GM12874 (cell line): ENCODE data around the gene SPATA2.

ENCODE experiments used
- TF ChIP-seq, protein P1 (sequence below): IDR thresholded peaks from 2 replicates; pipeline ENCODE4 v1.5.1; 2011; ENCODE audit warnings: low read depth, mild to moderate bottlenecking, control low read depth, low read length, moderate library complexity; ENCODE audit not compliant: insufficient read depth

Gene SPATA2, protein sequence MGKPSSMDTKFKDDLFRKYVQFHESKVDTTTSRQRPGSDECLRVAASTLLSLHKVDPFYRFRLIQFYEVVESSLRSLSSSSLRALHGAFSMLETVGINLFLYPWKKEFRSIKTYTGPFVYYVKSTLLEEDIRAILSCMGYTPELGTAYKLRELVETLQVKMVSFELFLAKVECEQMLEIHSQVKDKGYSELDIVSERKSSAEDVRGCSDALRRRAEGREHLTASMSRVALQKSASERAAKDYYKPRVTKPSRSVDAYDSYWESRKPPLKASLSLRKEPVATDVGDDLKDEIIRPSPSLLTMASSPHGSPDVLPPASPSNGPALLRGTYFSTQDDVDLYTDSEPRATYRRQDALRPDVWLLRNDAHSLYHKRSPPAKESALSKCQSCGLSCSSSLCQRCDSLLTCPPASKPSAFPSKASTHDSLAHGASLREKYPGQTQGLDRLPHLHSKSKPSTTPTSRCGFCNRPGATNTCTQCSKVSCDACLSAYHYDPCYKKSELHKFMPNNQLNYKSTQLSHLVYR

GRCh38 chr20:49915380-49916145 is at the start of gene SPATA2:
TSS of gene SPATA2 (minus strand) at chr20:49915529. CDS start at chr20:49908490, 7,039 bp downstream.
- TF ChIP-seq, protein P1, sequence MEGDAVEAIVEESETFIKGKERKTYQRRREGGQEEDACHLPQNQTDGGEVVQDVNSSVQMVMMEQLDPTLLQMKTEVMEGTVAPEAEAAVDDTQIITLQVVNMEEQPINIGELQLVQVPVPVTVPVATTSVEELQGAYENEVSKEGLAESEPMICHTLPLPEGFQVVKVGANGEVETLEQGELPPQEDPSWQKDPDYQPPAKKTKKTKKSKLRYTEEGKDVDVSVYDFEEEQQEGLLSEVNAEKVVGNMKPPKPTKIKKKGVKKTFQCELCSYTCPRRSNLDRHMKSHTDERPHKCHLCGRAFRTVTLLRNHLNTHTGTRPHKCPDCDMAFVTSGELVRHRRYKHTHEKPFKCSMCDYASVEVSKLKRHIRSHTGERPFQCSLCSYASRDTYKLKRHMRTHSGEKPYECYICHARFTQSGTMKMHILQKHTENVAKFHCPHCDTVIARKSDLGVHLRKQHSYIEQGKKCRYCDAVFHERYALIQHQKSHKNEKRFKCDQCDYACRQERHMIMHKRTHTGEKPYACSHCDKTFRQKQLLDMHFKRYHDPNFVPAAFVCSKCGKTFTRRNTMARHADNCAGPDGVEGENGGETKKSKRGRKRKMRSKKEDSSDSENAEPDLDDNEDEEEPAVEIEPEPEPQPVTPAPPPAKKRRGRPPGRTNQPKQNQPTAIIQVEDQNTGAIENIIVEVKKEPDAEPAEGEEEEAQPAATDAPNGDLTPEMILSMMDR = no peak

- TF ChIP-seq, protein P1 = no peak
These were observed 46.1 kb upstream of the SPATA2 start for GRCh38 chr20:49961413-49961812.

- TF ChIP-seq, protein P1 = no peak
These were observed 41.4 kb upstream of the SPATA2 start for GRCh38 chr20:49956689-49957088.

DNA sequence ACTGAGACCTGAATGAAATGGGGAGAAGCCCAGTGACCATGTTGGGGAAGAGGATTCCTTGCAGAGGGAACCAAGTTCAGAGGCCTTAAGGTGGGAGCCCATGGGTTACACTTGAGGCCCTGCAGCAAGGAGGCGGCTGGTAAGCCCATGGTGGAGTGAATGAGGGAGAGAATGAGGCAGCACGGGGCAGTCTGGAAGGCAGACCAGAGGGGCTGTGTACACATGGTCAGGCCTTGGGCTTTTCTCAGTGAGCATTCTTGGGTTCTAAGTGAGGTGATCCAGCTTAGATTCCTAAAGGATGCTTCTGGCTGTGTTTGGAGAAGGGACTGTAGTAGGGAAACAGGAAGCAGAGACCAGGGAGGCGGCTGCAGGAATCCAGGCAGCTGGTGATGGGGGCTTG is 39.8 kb upstream of the SPATA2 start:
- TF ChIP-seq, protein P1 = no peak

DNA sequence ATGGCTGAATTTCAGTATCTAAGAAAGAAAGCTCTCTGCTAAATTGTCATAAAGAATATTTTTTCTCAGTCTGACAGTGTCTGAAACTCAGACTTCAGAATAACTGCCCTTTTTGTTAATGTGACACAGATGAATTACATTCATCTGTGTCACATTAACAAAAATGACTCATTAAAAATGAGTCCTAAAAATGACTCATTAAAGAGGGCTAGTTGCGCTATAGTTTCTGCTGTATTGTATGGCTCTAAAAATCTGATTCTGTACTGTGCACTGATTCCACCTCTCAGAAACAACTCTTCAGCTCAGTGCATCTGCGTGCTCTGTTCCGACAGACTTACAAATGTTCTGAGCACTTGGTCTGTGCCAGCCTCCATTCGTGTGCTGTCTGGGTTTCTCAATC is 35.8 kb upstream of the SPATA2 start:
- TF ChIP-seq, protein P1 = no peak

GRCh38 chr20:49948809-49949507 is 33.6 kb upstream of the SPATA2 start:
- TF ChIP-seq, protein P1 = no peak

GRCh38 chr20:49948178-49948577 is 32.8 kb upstream of the SPATA2 start:
- TF ChIP-seq, protein P1 = no peak
